ENCODE measurements around the gene UBIAD1. TPM values are rescaled to one million over a fixed set of nuclear protein-coding genes. Genes with fewer than 3 reads are reported as not detected.

UBIAD1 gene
- total and polyA plus RNA-seq, 2 of the 4 experiments (the other 2 are of a cell fraction) = 6.3 to 9.5 TPM

- Histone ChIP-seq H2BK120ac (ENCODE audit: low read depth, low read length) (no peak overlapping the region), H3K9me1 (ENCODE audit: insufficient read depth, low read length) (no peaks in the 10 kb centered on the region), H2AFZ (replicated peaks; ENCODE audit: low read length, poor library complexity) (no peak overlapping the region), H3K9ac (ENCODE audit: low read depth, low read length) (no peak overlapping the region), H3K4ac (ENCODE audit: low read depth, low read length) (no peak overlapping the region), H3K36me3 (ENCODE audit: control insufficient read depth, insufficient read depth, low read length) (no peaks in the 10 kb centered on the region), H3K4me1 (ENCODE audit: control insufficient read depth, insufficient read depth, low read length) (no peaks in the 10 kb centered on the region), H3K18ac (ENCODE audit: low read depth, low read length) (no peak overlapping the region), H2BK20ac (ENCODE audit: low read depth, low read length) (no peak overlapping the region), H3K23ac (ENCODE audit: low read depth, low read length) (no peak overlapping the region), H3K14ac (replicated peaks; ENCODE audit: low read depth, low read length) (no peak overlapping the region), H3K27ac (ENCODE audit: insufficient read depth, low read length) (no peak overlapping the region), H3K9me3 (ENCODE audit: control insufficient read depth, insufficient read depth, low read length) (no peaks in the 10 kb centered on the region), H4K5ac (ENCODE audit: low read depth, low read length) (no peak overlapping the region), H2AK9ac (replicated peaks; ENCODE audit: low read depth, low read length, poor library complexity) (no peak overlapping the region), H2BK15ac (ENCODE audit: low read depth, low read length) (no peak overlapping the region), H4K8ac (ENCODE audit: low read depth in 2 of 2, low read length in 2 of 2) (no peak overlapping the region), H2BK5ac (ENCODE audit: low read depth, low read length, poor library complexity, severe bottlenecking) (no peak overlapping the region), H3K56ac (ENCODE audit: extremely low read depth, insufficient read depth, low read length) (no peak overlapping the region), H4K91ac (ENCODE audit: insufficient read depth, low read depth, low read length) (no peak overlapping the region), H3K79me1 (ENCODE audit: low read depth in 1 of 2, low read length in 2 of 2) (no peaks in the 10 kb centered on the region), H3K4me3 (ENCODE audit: insufficient read depth, low read depth, low read length) (no peak overlapping the region), H3K27me3 (ENCODE audit: control insufficient read depth, insufficient read depth, low read length) (peaks cover 28% of the 10 kb centered on the region), H2AK5ac (ENCODE audit: low read depth, low read length) (no peak overlapping the region), H3K4me2 (ENCODE audit: low read depth, low read length) (no peak overlapping the region), H4K20me1 (ENCODE audit: insufficient read depth, low read length) (no peaks in the 10 kb centered on the region)
- DNase-seq (no peak), ATAC-seq (ENCODE audit: low read depth) (no peak)
- in situ Hi-C loops (cut with MboI; ENCODE audit: low sequenced_read_pairs) = no loop called here
- dilution Hi-C loops (cut with HindIII; ENCODE audit: low sequenced_read_pairs, unreplicated experiment) = no loop called here
- BruUV-seq (replicated peaks) = no TSS peak
- ChIA-PET CTCF (interaction anchor here (1.3 kb wide), 1 partner anchor 27 kb away, joined by 3 read pairs; no protein-coding TSS in a partner anchor), POLR2A (ENCODE audit: unreplicated experiment) (no interaction called here)
- no peak for TF ChIP-seq SMC3 (IDR thresholded peaks at IDR 0.05; ENCODE audit: low read depth, low read length)
- no peak for TF ChIP-seq FOS (IDR thresholded peaks at IDR 0.05; ENCODE audit: low read depth, low read length)
- no peak for TF ChIP-seq RAD21 (IDR thresholded peaks at IDR 0.05; ENCODE audit: low read length)
- no peak for TF ChIP-seq RCOR1 (IDR thresholded peaks at IDR 0.05; ENCODE audit: insufficient replicate concordance, low read length)
- TF ChIP-seq CEBPB (IDR thresholded peaks at IDR 0.05; ENCODE audit: low read depth, low read length) = no peak
- no peak for TF ChIP-seq MXI1 (IDR thresholded peaks at IDR 0.05; ENCODE audit: borderline replicate concordance, low read depth, low read length)
- TF ChIP-seq MAFK (IDR thresholded peaks at IDR 0.05; ENCODE audit: low read depth, low read length) = no peak
- WGBS, 2 experiments (ENCODE audit: extremely low coverage in 2 of 2, insufficient read length in 1 of 2) = 40% methylated on average over 1 of the region's 7 CpGs; no CpG with 5 or more reads in 1 of the 2 experiments
- intact Hi-C loops (cut with micrococcal nuclease) = no loop called here
Measured at GRCh38 chr1:11309385-11309784, 36.4 kb downstream of the UBIAD1 start.
